Embryonic facial prominence (tissue), 1 donor: Measurements from ENCODE around the gene PRR7.

Experiments used
- DNase-seq: peaks from one replicate; pipeline ENCODE4 v3.0.0-alpha.2; 2016; ENCODE audit errors: extremely low spot score

The PRR7 gene

DNA sequence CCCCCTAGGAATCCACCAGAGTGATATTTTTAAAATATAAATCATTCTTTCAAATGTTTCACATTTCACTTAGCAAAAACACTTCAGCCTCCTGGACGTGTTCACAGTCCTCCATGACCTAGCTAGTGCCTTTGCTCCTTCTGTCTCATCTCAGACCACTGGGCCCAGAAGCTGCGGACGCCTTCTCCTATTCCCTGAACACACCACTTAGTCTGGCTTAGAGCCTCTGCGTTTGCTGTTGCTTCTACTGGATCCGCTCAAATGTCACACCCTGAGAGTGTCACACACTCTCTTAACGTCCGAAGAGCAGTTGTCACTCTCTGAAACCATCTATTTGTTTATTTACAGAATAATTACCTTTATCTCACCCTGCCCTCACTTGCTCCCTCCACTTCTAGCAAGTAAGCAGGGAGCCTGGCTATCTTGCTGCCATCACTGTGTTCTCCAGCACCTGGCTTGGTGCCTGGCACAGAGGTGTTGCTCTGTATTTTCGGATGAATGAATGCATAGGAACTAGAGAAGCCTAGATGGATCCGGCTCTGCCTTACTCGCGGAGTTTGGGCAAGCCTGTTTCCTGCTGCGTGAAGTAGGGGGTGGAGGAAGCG is 21.3 kb upstream of the PRR7 start:
- no peak for DNase-seq

DNA sequence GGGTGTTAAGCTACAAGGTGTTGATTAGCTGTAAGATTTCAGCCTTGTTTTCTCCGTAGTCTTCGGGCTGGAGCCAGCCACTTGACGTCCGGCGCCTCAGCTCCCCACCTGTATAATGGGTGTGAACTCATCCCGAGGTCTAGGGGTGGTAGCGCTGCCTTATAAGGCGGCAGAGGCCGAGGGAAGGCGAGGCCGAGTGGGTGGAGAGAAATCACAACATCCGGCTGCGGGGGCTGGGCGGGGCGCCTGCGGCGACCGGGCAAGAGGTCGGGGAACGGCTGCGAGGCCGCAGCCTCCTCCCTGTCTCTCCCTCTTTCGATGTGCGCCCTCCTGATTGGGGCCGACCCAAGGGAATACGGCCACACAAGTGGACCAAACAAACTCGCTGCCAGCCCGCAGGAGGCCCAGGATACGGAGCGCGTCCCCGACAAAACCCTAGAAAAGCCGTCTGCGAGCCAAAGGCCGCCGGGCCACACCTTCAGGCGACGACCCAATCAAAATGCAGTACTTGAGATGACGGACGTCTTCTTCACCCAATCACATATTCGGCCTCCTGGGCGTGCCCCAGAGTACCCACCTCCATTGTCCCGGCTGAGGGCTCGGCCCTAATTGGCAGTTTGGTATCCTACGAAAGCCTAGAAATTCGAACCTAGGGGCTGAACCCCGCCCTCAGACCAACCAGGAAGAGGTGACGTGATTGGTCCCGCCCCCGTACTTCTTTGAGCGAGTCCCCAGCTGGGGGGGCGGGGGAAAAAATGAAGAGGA is 20.6 kb upstream of the PRR7 start:
- peak; percentile 100 for DNase-seq

DNA sequence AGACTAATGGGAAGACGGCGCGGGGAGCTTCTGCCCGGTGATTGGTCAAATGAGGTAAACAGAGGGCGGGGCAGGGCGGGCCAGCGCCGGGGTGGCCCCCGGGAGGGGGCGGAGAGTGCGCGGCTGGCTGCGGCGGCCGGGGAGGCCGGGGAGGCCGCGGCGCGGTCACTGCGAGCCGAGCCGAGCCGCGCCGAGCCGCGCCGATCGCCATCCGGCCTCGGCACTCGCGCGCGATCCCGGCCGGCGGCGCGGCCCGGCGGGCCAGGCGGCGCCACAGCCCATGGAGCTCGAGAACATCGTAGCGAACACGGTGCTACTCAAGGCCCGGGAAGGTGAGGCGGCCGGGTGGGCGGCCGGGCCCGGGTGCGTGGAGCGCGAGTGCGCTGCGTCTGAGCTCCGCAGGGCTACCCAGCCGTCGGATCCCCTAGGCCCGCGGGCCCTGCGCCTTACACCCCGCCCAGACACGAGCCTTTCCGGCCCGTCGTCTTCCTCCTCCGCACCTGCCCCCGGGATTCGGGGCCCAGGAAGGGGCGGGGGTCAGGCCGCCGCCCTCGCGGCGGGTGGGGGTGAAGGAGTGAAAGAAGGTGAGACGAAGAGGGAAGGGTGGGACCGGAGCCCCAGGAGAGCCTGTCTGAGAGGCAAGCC is 19.9 kb upstream of the PRR7 start, which contains the start of gene GRK6:
Gene GRK6, plus strand, starts transcription at position 111 of the 645 bp plus-strand sequence. Its CDS starts 170 bp downstream, at position 281.
- DNase-seq = no peak

DNA sequence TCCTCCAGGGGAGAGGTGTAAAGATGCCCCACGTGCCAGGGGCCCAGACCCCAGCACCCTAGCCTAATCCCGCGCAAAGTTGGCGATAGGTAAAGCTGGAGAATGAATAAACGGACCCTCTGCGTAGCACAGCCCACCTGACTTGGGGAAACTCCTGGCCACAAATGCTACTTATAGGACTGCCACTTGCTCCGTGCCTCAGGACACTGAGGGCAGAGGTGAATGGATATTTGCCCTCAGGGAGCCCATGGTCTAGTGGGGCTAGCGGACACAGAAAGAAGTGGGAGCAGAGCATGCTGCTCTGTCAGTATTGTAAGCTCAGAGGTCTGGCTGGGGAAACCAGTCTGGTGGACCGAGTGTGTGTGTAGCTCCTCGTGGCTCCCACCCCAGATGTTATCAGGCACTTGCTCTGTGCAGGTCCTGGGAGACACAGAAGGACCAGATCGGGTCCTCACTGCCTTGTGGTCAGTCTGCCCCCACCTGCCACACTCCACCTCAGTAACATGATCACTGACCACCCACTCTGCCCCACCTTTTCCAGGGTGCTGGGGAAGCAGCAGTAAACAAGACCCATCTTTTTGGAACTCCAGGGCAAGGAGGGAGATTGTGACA is 19.3 kb upstream of the PRR7 start:
- no peak for DNase-seq

DNA sequence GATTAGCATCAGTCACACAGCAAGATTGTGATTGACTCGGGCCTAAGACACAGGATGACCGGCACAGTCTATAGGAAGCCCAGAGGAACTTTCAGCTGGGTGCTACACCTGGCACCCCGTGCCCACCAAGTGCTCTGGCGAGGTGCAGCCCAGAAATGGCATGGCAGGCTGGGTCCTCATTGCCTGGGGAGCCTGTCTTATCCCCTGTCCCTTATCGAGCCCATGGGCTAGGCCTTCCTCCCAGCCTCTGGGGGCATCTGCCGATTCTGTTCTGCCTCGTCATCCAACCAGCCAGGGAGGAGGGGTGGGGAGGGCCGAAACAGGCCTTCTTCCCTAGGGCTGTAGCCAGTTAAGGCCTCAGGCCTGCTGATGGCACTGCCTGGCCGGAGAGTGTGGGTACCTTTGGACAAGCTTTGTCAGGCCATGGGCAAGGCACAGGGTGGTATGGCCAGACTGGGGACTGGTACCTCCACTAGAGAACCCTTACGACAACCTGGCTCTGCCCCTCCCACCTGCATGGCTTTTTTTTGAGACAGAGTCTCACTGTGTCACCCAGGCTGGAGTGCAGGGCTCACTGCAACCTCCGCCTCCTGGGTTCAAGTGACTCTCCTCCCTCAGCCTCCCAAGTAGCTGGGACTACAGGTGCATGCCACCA is 18.6 kb upstream of the PRR7 start:
- no peak for DNase-seq

DNA sequence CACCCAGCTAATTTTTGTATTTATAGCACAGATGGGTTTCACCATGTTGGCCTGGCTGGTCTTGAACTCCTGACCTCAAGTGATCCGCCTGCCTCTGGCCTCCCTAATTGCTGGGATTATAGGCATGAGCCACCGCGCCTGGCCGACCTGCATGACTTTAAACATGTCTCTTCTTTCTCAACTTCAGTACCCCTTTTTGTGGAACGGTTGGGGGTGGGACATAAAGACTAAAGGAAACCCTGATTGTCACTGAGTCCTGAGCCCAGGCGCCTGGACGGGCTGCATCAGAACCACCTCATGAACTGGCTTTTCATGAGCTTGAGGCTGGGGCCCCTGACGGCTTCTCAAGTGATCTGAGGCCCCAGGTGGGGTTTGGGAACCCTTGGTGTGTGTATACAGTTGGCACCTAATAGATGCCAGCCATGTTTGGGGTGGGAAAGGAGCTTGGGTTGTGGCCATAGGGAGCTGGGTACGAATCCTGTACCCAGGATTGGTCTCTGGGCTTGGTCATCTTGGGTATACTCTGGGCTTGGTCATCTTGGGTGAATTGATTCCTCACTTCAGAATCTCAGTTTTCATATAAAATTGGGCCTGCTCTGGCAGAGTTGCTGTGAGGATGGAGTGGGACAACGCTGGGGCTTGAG is 17.9 kb upstream of the PRR7 start:
- no peak for DNase-seq

DNA sequence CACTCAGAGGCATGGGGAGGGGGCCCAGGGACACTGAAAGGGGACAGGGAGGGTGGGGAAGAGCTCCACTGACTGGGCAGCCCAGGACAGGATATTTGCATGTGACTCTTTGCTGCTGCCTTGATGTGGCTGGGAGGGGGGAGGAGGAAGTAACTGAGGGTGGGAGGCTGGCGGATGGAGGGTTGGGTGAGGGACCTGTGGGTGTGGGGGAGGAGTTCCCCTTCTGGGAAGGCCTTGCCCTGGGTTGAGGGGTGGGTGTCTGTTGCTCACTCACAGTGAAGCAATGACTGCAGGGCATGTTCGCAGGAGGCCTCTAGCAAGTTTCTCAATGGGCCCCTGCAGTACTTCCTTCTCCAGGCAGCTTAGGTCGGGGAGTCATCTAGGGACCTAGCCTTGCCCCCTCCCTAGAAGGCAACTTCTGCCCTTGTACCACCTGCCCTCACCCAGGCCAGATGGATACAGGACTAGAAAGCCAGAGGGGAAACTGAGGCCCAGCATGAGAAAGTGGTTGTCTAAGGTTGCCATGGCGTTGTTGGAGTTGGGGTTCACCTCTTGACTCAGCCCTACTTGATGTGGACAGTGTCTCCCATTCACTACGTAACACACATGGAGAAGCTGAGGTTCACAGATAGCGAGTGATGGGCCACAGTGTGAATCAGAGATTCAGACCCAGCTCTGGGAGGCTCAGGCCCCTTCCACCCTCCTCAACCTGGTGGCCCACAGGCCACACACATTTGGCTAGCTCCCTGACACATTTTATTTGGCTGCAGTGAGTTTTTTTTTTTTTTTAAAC is 17.2 kb upstream of the PRR7 start:
- no peak for DNase-seq

DNA sequence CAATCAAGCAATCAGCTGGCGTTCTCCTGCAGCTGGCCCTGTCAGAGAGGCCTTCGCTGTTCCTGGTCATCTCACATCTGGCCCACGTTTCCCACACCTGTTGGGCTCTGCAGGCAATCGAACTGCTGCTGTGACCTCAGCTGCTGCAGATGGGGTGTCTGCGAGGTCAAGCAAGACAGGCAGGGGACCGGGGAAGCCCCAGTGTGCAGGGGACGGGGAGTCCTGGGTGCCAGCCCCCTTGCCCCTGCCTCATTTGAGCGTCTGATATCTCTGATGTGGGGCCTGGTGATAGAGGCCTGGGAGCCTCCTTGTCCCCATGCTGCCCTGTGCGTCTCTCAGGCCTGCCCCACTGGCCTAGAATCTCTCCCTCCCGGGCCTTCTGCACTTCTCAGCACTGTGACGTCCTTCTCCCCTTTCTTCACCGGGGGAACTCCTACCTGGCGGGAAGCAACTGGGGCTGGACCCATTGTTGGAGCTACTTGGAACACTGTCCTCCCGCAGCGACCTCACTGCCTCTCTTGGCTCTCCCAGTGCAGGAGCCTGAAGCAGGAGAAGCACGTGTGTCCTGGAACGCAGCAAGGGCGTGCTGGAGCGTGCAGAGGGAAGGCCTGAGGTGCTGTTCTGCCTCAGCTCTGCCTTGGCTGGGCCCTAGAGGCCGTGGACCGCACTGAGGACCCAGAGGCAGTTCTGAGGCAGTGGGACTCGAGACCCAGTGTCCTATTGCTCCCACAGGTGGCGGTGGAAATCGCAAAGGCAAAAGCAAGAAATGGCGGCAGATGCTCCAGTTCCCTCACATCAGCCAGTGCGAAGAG is 16.3 kb upstream of the PRR7 start:
- DNase-seq = no peak

DNA sequence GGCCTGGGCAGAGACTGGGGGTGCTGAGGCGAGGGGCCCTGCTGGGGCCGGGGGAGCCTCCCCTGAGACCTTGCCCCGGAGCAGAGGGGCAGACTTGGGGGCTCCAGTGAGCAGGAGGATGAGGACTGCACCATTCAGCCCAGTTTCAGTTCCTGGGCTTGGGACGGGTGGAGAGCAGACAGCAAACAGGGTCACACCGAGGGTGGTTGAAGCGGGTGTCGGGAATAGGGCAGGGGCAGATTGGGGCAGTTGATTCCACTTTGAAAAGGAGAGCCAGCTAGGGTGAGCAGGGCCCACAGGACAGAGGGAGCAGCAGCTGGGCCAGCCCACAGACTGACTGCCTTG is 15.7 kb upstream of the PRR7 start:
- no peak for DNase-seq

DNA sequence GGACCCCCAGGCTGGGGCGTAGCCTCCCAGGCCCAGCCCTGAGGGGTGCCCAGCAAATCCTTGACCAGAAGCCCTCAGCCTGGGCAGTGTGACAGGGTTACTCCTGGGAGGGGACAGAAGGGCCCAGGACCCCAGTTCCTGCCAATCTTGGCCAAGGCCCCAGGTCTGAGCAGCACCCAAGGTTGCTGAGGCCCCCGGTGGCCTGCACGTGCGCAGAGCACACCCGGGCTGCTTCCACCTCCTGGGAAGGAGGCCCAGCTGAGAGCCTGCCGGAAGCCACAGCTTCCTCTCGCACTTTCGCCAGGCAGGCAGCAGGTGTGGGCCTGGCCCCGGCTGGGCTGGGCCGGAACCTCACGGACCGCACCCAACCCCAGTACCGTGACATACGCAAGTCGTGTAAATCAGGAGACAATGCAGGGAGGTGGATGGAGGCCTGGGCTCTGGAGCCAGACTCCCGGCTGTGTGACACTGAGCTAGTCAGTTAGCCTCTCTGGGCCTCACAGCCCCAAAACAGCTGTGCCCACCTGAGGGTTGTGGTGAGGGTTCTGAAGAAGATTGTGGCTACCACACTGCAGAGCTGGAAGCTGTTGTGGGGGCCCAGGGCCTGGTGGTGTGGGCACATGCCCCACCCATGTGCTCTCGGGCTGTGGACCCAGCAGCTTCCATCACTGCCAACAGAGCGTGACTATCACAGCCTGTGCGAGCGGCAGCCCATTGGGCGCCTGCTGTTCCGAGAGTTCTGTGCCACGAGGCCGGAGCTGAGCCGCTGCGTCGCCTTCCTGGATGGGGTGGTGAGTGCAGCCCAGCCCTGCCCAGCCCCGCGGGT is 15.1 kb upstream of the PRR7 start:
- no peak for DNase-seq

DNA sequence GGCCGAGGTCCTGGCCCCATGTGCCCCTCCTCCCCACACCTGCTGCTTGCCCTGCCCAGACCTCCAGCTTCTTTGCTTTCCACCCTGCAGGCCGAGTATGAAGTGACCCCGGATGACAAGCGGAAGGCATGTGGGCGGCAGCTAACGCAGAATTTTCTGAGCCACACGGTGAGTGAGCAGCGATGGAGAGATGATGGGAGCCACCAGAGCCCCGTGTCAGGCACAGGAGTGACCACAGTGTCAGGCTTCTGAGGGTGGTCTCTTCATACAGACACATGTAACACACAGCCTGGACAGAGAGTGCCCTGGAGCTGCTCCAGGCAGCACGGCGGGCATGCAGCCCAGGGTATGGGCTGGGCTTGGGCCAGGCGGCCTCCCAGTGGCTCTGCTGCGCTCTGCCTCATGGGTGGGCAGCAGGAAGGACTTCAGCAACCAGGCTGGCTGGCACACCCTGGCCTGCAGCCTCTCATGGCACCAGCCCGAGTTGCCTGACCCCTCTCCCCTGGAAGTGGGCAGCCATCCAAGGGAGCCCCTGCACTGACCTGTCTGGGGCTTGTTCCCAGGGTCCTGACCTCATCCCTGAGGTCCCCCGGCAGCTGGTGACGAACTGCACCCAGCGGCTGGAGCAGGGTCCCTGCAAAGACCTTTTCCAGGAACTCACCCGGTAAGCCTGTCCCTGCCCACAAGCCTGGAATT is 14.3 kb upstream of the PRR7 start:
- no peak for DNase-seq

DNA sequence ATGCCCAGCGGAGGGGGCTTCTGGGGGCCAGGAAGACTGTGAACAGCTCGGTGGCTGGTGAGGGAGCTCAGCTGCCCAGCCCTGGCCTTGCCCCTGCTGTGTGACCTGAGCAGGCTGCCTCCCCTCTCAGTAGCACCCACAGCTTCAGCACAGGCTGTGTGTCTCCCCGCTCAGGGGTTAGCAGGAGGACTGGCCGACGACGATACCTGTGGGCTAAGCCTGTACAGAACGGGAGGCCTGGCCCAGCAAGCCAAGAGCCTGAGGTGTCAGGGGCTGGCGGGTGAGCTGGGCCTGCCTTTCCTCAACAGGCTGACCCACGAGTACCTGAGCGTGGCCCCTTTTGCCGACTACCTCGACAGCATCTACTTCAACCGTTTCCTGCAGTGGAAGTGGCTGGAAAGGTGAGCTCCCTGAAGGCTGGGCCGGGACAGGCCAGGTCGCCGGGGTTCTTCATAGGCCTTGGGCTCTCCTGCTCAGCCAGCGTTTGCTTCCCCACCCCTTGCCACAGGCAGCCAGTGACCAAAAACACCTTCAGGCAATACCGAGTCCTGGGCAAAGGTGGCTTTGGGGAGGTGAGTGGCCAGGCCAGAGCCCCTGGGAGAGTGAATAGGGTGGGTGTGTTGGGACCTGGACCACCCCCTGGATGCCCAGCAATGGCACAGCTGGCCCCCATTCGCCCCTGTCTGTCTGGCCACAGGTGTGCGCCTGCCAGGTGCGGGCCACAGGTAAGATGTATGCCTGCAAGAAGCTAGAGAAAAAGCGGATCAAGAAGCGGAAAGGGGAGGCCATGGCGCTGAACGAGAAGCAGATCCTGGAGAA is 13.6 kb upstream of the PRR7 start:
- DNase-seq = no peak

DNA sequence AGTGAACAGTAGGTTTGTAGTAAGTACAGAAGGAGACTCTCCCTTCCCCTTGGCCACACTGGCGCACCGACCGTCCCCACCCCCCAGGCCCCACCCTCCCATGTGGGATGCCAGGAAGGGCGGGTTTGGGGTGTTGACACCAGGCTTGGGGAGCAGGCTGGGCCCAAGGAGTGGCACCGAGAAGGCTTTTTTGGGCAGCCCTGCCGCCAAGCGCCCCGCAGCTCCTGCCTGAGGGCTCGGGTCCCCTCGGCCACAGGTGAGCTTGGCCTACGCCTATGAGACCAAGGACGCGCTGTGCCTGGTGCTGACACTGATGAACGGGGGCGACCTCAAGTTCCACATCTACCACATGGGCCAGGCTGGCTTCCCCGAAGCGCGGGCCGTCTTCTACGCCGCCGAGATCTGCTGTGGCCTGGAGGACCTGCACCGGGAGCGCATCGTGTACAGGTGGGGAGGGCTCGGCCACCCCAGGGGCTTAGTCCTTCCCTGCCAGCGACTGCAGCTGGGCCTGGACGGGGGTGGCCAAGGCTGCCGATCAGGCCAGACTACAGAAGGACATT is 12.9 kb upstream of the PRR7 start:
- DNase-seq = no peak

DNA sequence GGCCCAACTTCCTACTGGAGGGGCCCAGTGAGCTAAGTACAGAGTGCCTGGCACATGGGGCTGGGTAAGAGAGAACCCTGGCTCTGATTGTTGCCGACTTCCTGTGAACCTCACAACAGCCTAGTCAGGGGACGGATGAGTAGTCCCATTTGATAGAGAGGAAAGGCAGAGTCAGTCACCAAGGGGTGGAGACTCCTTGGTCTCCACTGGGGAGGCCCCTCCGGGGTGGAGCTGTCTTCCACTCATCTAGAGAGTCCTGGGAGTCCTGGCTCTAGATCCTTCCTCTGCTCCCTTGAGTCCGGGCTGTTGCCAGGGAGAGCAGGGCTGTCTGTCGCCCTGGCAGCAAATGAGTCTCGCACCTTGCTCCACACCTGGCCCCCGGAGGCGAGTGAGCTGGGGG is 12.2 kb upstream of the PRR7 start:
- no peak for DNase-seq

DNA sequence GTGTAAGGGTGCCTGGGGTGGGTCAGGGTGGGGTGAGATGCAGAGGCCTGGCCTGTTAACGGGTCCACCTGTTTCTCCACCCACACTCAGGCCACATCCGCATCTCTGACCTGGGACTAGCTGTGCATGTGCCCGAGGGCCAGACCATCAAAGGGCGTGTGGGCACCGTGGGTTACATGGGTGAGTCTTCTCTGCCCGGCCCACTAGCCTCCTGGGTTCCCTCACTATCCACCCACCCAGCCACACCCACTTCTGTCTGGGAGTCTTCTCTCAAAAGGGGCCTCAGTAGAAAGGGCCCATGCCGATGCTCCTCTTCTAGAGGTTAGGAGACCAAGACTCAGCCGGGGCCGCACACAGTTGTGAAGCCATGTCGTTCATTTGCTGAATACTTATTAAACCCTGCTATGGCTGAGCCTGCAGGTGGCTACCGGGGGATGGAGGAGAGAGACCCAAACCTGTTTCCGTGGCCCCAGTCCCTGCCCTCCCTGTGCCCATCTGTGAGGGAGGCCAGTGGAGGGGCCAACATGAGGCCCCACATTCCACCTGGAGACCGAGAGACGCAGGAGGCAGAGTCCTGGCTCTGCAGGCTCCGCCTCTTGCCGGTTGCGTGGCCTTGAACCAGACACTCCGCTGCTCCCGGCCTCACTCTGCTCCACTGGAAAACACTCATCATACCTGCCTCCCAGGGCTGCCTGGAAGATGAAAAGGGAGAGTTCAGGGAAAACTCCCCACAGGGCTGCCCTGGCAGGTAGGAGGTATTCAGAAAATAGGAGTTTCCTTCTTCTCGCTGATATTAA is 11.5 kb upstream of the PRR7 start:
- no peak for DNase-seq

DNA sequence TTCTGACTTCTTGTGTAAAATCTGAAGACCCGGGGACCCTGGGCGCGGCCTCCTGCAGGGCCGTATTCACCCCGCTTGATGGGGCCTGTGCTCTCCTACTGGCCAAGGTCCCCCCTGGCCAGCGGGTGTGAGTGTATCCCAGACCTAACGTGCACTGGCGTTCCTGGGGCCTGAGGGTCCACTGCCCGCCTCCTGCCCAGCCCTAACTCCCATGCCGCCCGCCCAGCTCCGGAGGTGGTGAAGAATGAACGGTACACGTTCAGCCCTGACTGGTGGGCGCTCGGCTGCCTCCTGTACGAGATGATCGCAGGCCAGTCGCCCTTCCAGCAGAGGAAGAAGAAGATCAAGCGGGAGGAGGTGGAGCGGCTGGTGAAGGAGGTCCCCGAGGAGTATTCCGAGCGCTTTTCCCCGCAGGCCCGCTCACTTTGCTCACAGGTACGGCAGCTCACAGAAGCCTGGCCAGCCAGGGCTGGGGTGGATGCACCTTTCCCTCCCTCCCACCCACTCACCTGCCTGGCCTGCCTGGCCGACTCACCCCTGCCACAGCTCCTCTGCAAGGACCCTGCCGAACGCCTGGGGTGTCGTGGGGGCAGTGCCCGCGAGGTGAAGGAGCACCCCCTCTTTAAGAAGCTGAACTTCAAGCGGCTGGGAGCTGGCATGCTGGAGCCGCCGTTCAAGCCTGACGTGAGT is 10.6 kb upstream of the PRR7 start:
- DNase-seq = no peak
